GM12875 (cell line): ENCODE measurements around the gene MYL4.

Experiments used
- H3K4me3 ChIP-seq: one replicate; pipeline ENCODE4 v1.5.1; 2011; ENCODE audit warnings: low read depth, low read length, control low read depth
- CTCF ChIP-seq: IDR thresholded peaks from 2 replicates; pipeline ENCODE4 v1.5.1; 2011; ENCODE audit warnings: low read depth, mild to moderate bottlenecking, control low read depth, inconsistent platforms, low read length, moderate library complexity, borderline replicate concordance; ENCODE audit not compliant: insufficient read depth

The MYL4 gene

GRCh38 chr17:47237841-47238240 lies 28.7 kb downstream of the MYL4 start:
- H3K4me3 ChIP-seq, result no peak overlapping the region
- no peak for TF ChIP-seq CTCF

GRCh38 chr17:47238321-47239010 lies 29.3 kb downstream of the MYL4 start:
- no peak overlapping the region for H3K4me3 ChIP-seq

GRCh38 chr17:47239619-47239966 lies 30.4 kb downstream of the MYL4 start:
- no peak for TF ChIP-seq CTCF
- H3K4me3 ChIP-seq, result no peak overlapping the region

More at GRCh38 chr17:47238321-47239010, 29.3 kb downstream of the MYL4 start:
- no peak for TF ChIP-seq CTCF

- no peak overlapping the region for H3K4me3 ChIP-seq
- no peak for TF ChIP-seq CTCF
These were observed 31.0 kb downstream of the MYL4 start for GRCh38 chr17:47239967-47240651.

GRCh38 chr17:47240806-47241205 lies 31.7 kb downstream of the MYL4 start:
- no peak overlapping the region for H3K4me3 ChIP-seq
- TF ChIP-seq CTCF, result no peak

- H3K4me3 ChIP-seq, result no peak overlapping the region
- no peak for TF ChIP-seq CTCF
These were observed 33.5 kb downstream of the MYL4 start for GRCh38 chr17:47242648-47243047.

- no peak overlapping the region for H3K4me3 ChIP-seq
- no peak for TF ChIP-seq CTCF
These were observed 34.8 kb downstream of the MYL4 start for GRCh38 chr17:47243737-47244598.
